Hematopoietic multipotent progenitor cell treated with erythropoietin and hydrocortisone succinate and interleukin-3 and kit ligand, for 17 days (in vitro differentiated cells): ENCODE measurements around the gene TMEM117.
"Not testable (repeated sequence)": the region's sequence is repeated elsewhere in the genome, so short reads cannot be mapped to it uniquely, and the experiment has no call there.

Experiments used
- DNase-seq: peaks from one replicate; pipeline ENCODE4 v3.0.0-alpha.2; 2015; ENCODE audit warnings: low spot score

TMEM117 gene

DNA sequence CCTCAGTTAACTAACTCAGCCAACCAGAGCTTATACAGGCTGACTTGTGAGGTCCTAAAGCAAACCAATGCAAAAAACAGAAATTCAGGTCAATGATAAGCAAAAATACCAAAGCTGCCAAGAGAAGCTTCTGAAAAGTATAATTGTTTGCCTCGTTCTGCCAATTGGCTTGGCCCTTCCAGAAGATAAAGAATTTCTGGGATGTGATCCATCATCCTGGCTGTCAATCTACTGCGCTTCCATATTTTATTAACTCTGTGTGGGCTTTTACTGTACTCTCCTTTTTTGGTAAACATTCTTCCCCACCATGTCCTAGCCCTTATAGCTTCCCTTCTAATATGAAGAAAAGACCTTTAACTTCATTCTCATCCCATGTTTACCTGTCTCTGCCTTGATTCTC lies 387.9 kb downstream of the TMEM117 start:
- DNase-seq: no peak

GRCh38 chr12:44224399-44225148 lies 388.7 kb downstream of the TMEM117 start:
- DNase-seq: no peak

- no peak for DNase-seq
Observed at GRCh38 chr12:44225149-44225510, 389.2 kb downstream of the TMEM117 start.

DNA sequence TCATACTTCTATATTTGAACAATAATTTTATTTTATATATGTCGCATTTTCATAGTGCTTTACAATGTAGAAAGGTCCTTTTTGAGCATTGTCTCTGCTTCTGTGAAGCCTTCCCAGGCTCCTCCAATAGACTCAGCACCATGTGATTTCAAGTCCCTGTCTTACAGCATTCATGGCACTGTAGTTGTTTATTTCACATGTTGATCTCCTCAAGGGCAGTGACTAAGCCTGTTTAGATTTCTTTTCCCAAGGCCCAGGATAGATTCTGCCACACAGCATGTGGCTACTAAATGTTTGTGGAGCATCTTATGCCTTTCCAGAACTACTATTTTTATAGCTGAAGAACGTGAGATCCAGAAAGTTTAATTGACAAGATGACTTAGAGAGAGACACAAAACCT lies 391.7 kb downstream of the TMEM117 start:
- DNase-seq: no peak

GRCh38 chr12:44229846-44230245 lies 394.0 kb downstream of the TMEM117 start:
- DNase-seq: no peak

DNA sequence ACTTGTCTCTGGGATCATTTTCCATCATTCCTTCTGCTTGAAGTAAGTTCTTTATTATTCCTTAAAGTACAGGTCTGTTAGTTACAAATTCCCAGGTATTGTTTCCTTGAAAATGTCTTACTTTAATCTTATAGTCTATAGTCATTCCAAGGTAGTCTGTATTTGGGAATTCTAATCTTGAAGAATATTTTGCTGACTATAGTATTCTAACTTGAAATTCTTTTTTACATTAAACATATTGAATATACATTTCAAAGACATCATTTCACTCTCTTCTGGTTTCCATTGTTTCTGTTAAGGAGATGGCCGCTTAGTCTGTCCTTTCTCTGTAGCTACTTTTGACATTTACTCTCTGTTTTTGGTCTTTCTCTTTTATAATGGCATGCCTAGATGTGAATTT lies 399.8 kb downstream of the TMEM117 start:
- no peak for DNase-seq

GRCh38 chr12:44240186-44240585 lies 404.3 kb downstream of the TMEM117 start:
- no peak for DNase-seq

- no peak for DNase-seq
Observed at GRCh38 chr12:44245932-44246331, 410.1 kb downstream of the TMEM117 start.

DNA sequence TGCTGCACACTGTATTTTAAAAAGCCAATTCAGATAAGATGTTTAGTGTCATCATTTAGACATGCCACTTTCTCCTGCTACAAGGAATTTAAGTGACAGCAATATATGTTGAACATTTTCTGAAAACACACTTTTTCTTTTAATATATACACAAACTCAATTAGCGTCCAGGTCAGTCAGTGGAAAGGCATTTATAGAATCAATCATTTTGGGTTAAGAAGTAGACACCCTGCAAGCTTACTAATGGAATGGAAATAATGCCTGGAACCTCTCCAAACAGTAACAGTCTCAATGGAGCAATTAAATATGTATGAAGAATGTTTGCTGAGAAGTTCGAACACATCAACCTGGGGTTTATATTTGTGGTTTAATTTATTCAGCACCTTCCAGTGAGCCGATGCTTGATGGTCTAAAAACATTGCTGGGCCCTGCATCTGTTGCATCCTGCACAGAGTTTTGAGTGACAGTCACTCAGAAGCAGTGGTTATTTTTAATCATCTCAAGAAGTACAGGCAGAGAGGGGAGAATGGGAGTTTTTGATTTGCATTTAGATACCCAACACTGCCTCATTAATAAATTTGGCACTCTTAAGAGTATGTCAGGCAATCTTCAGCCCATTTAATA lies 410.7 kb downstream of the TMEM117 start:
- DNase-seq: no peak

DNA sequence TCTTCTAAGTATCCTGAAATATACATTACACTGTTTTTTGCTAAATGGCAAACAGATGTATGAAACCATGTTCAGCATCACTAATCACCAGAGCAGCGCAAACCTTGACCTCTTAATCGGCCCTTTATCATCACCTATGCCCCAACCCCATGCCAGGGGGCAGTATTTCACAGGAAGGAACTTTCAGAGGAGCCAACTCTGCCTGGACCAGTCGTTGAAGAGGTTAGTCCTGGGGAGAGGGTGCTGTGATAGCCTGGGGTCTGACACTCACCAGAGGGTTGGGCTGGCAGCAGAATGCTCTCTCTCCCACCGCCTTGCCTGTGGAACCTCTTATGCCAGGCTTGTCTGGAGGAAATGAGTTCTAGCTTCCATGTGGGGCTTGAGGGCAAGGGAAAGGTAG lies 411.7 kb downstream of the TMEM117 start:
- DNase-seq: no peak

DNA sequence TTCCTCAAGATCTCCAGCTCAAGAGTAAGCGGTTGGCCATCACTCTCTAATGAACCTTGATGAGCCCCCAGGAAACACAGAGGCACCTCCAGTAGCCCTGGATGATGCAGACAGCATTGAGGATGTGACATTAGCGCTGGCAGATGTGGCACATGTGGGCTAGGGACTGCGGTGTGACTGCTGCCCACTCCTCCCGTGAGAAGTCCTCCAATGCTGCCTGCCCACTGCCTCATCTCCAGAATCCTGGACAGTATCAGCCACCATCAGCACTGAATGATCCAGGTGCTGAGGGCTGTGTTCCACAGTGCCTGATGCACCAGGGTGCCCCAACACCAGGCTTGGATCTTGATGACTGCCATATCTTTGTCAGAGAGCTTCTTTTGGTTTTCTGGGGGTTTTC lies 412.6 kb downstream of the TMEM117 start:
- DNase-seq: no peak

- DNase-seq: not testable (repeated sequence)
Observed at GRCh38 chr12:44250440-44250839, 414.6 kb downstream of the TMEM117 start.

- no peak for DNase-seq
Observed at GRCh38 chr12:44253338-44253856, 417.5 kb downstream of the TMEM117 start.

- DNase-seq: no peak
Observed at GRCh38 chr12:44258246-44258645, 422.4 kb downstream of the TMEM117 start.

DNA sequence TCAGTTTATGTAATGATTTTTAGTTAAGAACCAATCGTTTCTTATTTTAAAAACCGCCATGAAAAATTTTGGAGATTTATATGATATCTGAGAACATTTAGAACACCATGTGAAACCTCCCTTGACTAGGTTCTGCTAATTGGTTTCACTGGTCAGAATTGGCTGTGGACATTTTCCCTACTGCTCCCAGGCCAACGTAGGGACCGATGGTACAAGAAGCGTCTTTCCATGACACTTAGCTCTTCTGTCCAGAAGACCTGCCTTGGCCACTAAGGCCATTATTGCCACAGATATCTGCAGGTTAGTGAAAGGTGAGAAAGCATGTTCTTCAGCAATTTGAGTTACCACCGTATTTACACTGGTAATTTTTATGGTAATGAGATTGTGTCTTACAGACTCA lies 424.0 kb downstream of the TMEM117 start:
- no peak for DNase-seq

- DNase-seq: no peak
Observed at GRCh38 chr12:44260581-44260980, 424.7 kb downstream of the TMEM117 start.

DNA sequence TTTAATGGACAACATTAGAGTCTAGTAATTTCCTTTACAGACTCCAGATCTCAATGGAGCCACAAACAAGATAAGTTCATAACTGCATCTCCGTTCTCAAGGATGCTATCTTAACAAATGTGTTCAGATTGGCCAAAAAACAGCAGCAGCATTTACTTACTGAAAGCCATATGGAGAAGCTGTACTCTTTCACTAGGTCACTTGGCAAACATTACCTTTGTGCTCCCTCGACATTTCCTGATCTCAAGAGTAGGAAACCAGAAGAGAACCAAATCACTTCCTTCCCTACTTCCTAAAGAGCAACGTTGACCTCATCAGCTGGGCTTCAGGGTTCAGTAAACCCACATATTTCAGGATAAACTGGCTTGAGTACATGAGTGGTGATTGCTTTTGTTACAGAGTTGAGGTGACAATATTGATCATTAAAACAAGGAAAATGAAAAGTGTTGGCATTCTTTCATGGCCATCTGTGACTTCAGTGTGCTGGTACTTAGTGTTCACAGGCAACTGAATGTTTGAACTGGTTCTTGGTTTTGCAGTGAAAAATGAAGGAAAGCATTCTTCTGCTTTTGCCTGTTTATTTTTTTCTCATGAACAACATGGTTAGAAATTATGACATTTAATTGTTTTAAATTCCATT lies 449.6 kb downstream of the TMEM117 start:
- no peak for DNase-seq

- DNase-seq: no peak
Observed at GRCh38 chr12:44286336-44286735, 450.5 kb downstream of the TMEM117 start.

DNA sequence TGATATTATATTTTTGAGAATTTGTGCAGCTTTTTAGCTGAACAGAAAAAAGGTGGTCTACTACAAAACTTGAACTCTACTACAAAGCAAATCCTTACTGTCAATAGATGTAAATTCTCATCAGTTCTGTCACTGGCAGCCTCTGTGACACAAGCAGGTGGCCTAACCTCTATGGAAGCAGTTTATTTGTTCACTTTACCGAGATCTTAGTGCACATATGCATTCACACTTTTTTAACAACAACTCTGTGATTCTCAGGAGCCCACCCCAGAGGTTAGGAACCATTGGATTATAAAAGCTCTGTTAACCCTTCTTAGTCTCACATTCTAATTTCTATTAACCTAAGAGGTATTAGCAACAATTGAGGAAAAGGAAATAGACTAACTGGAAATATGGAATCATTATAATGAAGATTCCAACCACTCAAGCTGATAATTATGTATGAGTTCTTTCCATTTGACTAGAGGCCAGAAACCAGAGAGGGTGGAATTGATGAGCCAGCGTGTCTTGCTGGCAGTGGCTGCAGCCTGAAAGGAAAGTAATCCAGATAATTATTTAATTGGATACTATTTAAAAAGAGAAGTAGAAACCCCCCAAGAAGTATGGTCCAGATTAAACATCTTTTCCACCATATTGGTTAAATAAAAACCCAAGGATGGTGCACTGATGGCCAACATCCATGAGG lies 451.1 kb downstream of the TMEM117 start:
- no peak for DNase-seq

DNA sequence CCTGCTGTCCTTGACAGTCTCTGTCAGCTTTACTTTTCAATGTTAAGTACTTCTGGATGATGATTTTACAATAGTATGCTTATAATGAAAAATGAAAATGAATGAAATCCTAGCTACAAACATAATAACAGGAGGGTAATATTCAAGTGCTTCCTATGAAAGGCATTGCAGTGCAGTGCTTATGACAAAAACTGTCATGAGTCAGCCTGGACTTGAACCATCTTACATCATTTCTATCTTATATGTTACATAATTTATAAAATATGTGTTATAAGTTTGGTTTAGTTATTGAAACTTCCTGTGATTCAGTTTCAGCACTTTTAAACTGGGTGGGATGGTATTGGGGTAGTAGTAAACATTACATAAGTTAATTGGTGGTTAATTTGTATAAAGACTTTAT lies 451.7 kb downstream of the TMEM117 start:
- DNase-seq: no peak

GRCh38 chr12:44294649-44295048 lies 458.8 kb downstream of the TMEM117 start:
- no peak for DNase-seq

DNA sequence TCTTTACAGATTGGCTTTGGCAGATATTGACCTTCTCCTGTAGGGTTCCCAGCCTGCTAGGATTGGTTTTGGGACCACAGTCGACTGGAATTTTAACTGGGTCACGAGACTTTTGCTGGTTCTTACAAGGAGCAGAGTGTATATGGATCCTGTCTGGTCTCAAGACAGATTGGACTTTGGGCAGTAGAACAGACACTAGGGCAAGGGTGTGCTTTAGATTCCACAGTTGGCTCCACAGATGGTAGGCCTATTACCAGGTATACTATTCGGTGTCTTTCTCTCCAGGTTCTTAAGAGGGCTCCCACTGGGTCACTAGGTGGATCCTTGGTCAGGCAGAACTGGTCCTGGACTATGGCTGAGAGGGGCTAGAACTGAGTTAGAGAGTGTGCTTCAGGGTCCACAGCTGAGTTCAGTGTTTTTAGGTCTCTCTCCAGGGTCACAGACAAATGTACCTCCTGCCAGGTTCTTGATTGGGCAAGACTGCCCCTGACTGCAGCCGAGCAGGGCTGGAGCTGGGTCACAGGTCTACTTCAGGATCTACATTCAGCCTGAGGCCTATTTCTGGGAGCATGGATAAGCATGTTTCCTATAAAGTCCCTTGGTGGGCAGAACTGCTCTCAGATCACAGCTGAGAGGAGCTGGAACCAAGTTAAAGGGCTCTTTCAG lies 460.2 kb downstream of the TMEM117 start:
- DNase-seq: no peak
